Gastroesophageal sphincter (tissue), 3 donors: ENCODE data around the gene PIGP.

Experiments used
- EP300 ChIP-seq: sonication (generic); formaldehyde crosslinking; IDR thresholded peaks from one replicate; pipeline ENCODE4 v1.6.1; 2017; ENCODE audit warnings: antibody characterized with exemption, mild to moderate bottlenecking
- POLR2A ChIP-seq, 2 donors: fragments of 450-650 bp; IDR thresholded peaks; one replicate each; pipeline ENCODE4 v1.6.1; 2017; ENCODE audit warnings: antibody characterized with exemption in 2 of 2, mild to moderate bottlenecking in 2 of 2, moderate library complexity in 1 of 2
- POLR2AphosphoS5 ChIP-seq: sonication (generic); formaldehyde crosslinking; IDR thresholded peaks from one replicate; pipeline ENCODE4 v1.6.1; 2017; ENCODE audit warnings: antibody characterized with exemption
- TF ChIP-seq, protein P1 (sequence below), 4 experiments: fragments of 200-600 bp in 2 of 4; fragments of 450-650 bp in 2 of 4; sonication (generic) in 1 of 4; IDR thresholded peaks; one replicate each; pipeline ENCODE4 v1.5.1; 2017 to 2019; ENCODE audit warnings: antibody characterized with exemption in 4 of 4, mild to moderate bottlenecking in 2 of 4, moderate library complexity in 2 of 4

DNA sequence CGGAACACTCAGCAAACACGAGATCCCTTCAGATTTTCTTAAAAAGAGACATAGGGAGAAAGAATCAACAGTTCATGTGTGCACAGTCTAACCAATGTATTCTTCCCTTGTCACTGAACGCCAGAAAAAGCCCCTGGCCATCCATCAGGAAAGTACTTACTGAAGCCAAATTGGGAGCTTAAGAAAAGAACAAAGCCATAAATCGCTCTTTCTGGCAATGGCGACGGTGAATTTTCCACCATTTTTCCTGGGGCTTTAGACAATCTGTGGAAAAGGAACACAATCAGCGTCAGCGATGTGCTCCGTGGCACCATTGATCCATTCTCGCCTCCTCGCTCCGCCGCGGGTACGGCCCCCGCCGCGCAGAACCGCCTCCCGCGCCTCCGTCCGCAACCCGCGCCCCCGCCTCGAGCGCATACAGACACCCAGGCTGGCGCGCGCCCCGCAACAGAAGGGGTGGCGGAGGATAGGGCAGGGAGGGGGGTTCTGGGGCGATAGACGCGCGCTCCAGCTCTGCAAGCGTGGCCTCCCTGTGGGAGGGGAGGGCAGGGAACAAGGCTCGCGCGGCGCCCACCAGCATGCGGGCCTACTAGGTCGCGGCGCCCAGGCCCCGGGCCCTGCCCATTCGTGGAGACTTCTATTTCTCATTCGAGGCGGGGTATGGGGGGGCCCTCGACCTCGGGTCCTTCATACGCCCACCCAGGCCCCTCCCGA lies 440 bp downstream of the PIGP start:
- no peak for TF ChIP-seq POLR2A (IDR thresholded peaks at IDR 0.05)
- TF ChIP-seq, protein P1, sequence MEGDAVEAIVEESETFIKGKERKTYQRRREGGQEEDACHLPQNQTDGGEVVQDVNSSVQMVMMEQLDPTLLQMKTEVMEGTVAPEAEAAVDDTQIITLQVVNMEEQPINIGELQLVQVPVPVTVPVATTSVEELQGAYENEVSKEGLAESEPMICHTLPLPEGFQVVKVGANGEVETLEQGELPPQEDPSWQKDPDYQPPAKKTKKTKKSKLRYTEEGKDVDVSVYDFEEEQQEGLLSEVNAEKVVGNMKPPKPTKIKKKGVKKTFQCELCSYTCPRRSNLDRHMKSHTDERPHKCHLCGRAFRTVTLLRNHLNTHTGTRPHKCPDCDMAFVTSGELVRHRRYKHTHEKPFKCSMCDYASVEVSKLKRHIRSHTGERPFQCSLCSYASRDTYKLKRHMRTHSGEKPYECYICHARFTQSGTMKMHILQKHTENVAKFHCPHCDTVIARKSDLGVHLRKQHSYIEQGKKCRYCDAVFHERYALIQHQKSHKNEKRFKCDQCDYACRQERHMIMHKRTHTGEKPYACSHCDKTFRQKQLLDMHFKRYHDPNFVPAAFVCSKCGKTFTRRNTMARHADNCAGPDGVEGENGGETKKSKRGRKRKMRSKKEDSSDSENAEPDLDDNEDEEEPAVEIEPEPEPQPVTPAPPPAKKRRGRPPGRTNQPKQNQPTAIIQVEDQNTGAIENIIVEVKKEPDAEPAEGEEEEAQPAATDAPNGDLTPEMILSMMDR (IDR thresholded peaks at IDR 0.05), result peak in 1 of 4 experiments; percentile 3
- TF ChIP-seq POLR2AphosphoS5, result peak; percentile 49
- TF ChIP-seq EP300, result no peak
